ENCODE measurements around the gene CCDC159.
"Not testable (repeated sequence)": the region's sequence is repeated elsewhere in the genome, so short reads cannot be mapped to it uniquely, and the experiment has no call there.

CCDC159 gene

DNA sequence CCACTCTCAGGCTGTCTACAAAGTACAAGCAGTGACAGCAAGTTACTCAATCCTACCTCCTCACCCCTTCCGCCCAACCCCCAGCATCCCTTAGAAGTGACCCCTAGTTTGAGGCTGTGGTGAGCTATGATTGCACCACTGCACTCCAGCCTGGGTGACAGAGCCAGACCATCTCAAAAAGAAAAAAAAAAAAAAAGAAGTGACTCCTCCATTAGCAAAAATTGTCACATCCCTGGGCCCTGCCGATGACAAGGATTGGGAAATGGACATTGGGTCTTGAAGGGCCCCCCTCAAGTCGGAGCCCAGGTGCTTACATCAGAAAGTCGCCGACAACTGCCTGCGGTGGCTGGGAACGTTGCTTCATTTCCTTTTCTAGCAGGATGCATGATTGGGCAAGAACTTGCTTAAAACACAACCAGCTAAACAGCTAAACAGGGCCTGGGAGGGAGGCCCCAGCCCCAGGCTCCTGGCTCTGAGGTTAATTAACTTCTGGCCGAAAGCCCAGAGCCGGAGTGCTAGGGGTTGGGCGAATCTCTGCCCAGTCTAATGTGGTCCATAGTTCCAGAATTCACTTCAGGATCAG is 22.1 kb upstream of the CCDC159 start:
- Histone ChIP-seq H3K9me3 (ENCODE audit: control insufficient read depth in 2 of 2, low read length in 2 of 2) (no peaks in the 10 kb centered on the region), H3K27me3 (ENCODE audit: control insufficient read depth in 1 of 2, insufficient read depth in 2 of 2, low read length in 2 of 2) (no peaks in the 10 kb centered on the region), H3K36me3 (ENCODE audit: control insufficient read depth in 2 of 2, insufficient read depth in 2 of 2, low read length in 2 of 2) (peaks cover 0 to 8% of the 10 kb centered on the region in 2 donors), H3K4me3 (ENCODE audit: low read length in 2 of 2) (peak overlapping the region in 1 of 2 donors; percentile 44), H3K27ac (ENCODE audit: low read length) (peak overlapping the region; percentile 64), H3K4me1 (ENCODE audit: control insufficient read depth, insufficient read depth, low read length) (peaks cover 26% of the 10 kb centered on the region), H3K9ac (ENCODE audit: low read length in 2 of 2) (peak overlapping the region; percentile 5 to 58)

DNA sequence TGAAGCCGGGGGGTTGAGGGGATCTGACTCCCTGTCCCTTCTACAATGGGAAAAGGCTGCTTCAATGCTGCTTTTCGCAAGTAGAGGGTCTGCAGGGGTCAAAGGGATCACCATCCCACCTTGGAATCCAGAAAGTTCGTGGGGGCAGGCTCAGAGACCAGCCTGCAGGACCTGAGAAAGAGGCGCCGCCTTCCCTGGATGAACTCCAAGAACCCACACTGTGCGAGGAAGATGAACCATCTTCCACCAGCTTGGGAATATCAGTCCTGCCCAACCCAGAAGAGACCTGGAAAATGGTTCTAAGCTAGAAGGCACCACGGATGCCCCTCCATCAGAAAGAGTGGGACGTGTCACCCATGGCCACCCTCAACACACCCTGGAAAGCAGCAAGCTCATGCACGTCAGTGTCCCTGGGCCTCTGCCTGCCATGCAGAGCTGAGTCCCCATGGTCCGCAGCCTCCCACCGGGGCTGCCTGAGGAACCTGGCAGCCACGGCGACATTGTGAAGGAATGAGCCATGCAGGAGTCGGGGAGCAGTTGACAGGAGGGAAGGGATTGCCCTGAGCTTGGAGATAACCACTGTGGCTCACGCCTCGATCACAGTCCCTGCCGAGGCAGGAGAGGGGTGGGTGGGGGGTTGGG is 21.4 kb upstream of the CCDC159 start:
- peaks cover 0 to 9% of the 10 kb centered on the region in 2 donors for H3K36me3 ChIP-seq (ENCODE audit: control insufficient read depth in 2 of 2, insufficient read depth in 2 of 2, low read length in 2 of 2)
- H3K4me3 ChIP-seq (ENCODE audit: low read length in 2 of 2): peak overlapping the region in 1 of 2 donors; percentile 44
- peak overlapping the region in 1 of 2 donors; percentile 5 for H3K9ac ChIP-seq (ENCODE audit: low read length in 2 of 2)

DNA sequence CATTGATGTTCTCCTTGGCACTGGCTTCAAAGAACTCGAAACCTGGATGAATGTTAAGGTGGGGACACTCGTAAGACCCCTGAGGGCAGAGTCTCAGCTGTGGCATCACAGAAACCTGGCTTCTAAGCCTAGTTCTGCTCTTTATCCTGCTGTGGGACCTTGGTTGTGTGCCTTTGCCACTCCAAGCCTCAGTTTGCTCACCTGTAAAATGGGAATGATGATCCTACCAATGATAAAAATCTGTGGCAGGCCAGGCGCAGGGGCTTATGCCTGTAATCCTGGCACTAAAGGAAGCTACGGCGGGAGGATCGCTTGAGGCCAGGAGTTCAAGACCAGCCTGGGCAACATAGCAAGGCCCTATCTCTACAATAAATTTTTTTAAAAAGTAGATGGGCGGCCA is 20.8 kb upstream of the CCDC159 start:
- Histone ChIP-seq H3K36me3 (ENCODE audit: control insufficient read depth in 2 of 2, insufficient read depth in 2 of 2, low read length in 2 of 2) (peaks cover 0 to 13% of the 10 kb centered on the region in 2 donors), H3K27ac (ENCODE audit: low read length) (no peak overlapping the region)

More for the DNA sequence above, 21.4 kb upstream of the CCDC159 start:
- Histone ChIP-seq H3K27ac (ENCODE audit: low read length) (peak overlapping the region; percentile 64), H3K27me3 (ENCODE audit: control insufficient read depth in 1 of 2, insufficient read depth in 2 of 2, low read length in 2 of 2) (no peaks in the 10 kb centered on the region), H3K9me3 (ENCODE audit: control insufficient read depth in 2 of 2, low read length in 2 of 2) (no peaks in the 10 kb centered on the region), H3K4me1 (ENCODE audit: control insufficient read depth, insufficient read depth, low read length) (peaks cover 26% of the 10 kb centered on the region)

DNA sequence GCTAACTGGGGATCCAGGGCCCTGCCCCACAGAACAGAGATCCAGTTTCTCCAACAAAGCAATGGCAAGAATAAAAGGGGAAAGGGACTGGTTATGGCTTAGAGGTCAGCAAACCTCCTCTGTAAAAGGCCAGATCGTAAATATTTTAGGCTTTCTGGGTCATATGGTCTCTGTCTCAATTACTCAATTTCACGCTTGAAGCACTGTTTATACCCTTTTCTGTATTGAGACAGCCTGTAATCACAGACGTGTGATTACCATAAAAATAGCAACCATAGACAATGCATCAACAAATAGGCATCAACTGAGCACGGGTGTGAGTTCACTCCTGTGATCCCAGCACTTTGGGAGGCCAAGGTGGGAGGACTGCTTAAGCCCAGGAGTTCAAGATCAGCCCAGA is 16.2 kb upstream of the CCDC159 start:
- Histone ChIP-seq H3K27ac (ENCODE audit: low read length) (no peak overlapping the region), H3K4me3 (ENCODE audit: low read length in 2 of 2) (no peak overlapping the region), H3K9me3 (ENCODE audit: control insufficient read depth in 2 of 2, low read length in 2 of 2) (no peaks in the 10 kb centered on the region), H3K9ac (ENCODE audit: low read length in 2 of 2) (no peak overlapping the region), H3K27me3 (ENCODE audit: control insufficient read depth in 1 of 2, insufficient read depth in 2 of 2, low read length in 2 of 2) (no peaks in the 10 kb centered on the region), H3K36me3 (ENCODE audit: control insufficient read depth in 2 of 2, insufficient read depth in 2 of 2, low read length in 2 of 2) (peaks cover 9 to 27% of the 10 kb centered on the region in 2 donors), H3K4me1 (ENCODE audit: control insufficient read depth, insufficient read depth, low read length) (no peaks in the 10 kb centered on the region)

More for the DNA sequence above, 20.8 kb upstream of the CCDC159 start:
- H3K4me3 ChIP-seq (ENCODE audit: low read length in 2 of 2): no peak overlapping the region
- peaks cover 26% of the 10 kb centered on the region for H3K4me1 ChIP-seq (ENCODE audit: control insufficient read depth, insufficient read depth, low read length)
- no peaks in the 10 kb centered on the region for H3K27me3 ChIP-seq (ENCODE audit: control insufficient read depth in 1 of 2, insufficient read depth in 2 of 2, low read length in 2 of 2)
- no peaks in the 10 kb centered on the region for H3K9me3 ChIP-seq (ENCODE audit: control insufficient read depth in 2 of 2, low read length in 2 of 2)
- no peak overlapping the region for H3K9ac ChIP-seq (ENCODE audit: low read length in 2 of 2)

DNA sequence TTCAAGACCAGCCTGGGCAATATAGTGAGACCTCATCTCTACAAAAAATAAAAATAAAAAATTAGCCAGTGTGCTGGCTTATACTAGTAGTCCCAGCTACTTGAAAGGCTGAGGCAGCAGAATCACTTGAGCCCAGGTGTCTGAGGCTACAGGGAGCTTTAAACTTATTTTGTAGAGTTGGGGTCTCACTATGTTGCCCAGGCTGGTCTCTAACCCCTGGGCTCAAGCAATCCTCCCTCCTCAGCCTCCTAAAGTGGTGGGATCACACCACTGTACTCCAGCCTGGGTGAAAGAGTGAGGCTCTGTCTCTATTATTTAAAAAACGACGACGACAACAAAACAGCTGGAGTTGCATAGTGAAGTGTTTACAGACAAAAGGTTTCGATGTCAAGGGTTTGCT is 14.8 kb upstream of the CCDC159 start:
- Histone ChIP-seq H3K36me3 (ENCODE audit: control insufficient read depth in 2 of 2, insufficient read depth in 2 of 2, low read length in 2 of 2) (peaks cover 18 to 34% of the 10 kb centered on the region in 2 donors), H3K9ac (ENCODE audit: low read length in 2 of 2) (no peak overlapping the region), H3K27ac (ENCODE audit: low read length) (no peak overlapping the region), H3K4me1 (ENCODE audit: control insufficient read depth, insufficient read depth, low read length) (no peaks in the 10 kb centered on the region), H3K9me3 (ENCODE audit: control insufficient read depth in 2 of 2, low read length in 2 of 2) (no peaks in the 10 kb centered on the region), H3K4me3 (ENCODE audit: low read length in 2 of 2) (no peak overlapping the region), H3K27me3 (ENCODE audit: control insufficient read depth in 1 of 2, insufficient read depth in 2 of 2, low read length in 2 of 2) (no peaks in the 10 kb centered on the region)

DNA sequence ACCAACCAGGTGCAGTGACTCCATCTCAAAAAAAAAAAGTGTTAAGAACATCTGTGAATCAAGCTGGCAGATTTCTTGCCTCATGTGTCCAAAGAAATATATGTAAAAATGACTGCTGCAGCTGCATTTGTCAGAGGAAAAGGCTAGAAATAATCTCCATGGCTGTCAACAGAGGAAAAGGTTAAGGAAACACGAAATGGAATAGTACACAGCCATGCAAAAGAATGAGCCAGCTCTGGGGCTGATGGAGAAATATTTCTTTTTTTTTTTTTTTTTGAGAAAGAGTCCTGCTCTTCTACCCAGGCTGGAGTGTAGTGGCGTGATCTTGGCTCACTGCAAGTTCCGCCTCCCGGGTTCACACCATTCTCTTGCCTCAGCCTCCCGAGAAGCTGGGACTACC is 13.5 kb upstream of the CCDC159 start:
- H3K4me1 ChIP-seq (ENCODE audit: control insufficient read depth, insufficient read depth, low read length): no peaks in the 10 kb centered on the region
- peaks cover 18 to 34% of the 10 kb centered on the region in 2 donors for H3K36me3 ChIP-seq (ENCODE audit: control insufficient read depth in 2 of 2, insufficient read depth in 2 of 2, low read length in 2 of 2)
- H3K27me3 ChIP-seq (ENCODE audit: control insufficient read depth in 1 of 2, insufficient read depth in 2 of 2, low read length in 2 of 2): no peaks in the 10 kb centered on the region
- no peak overlapping the region for H3K9ac ChIP-seq (ENCODE audit: low read length in 2 of 2)
- no peak overlapping the region for H3K27ac ChIP-seq (ENCODE audit: low read length)
- H3K9me3 ChIP-seq (ENCODE audit: control insufficient read depth in 2 of 2, low read length in 2 of 2): no peaks in the 10 kb centered on the region
- no peak overlapping the region for H3K4me3 ChIP-seq (ENCODE audit: low read length in 2 of 2)

DNA sequence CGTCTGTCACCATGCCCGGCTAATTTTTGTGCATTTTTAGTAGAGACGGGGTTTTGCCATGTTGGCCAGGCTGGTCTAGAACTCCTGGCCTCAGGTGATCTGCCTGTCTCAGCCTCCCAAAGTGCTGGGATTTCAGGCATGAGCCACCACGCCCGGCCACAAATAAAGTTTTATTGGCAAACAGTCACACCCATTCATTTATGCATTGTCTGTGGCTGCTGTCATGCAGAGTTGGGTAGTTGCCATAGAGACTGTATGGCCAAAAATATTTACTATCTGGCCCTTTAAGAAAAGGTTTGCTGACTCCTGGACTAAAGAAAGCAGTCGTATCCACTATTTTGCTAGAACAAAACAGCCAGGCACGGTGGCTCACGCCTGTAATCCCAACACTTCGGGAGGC is 12.5 kb upstream of the CCDC159 start:
- H3K4me3 ChIP-seq (ENCODE audit: low read length in 2 of 2); H3K9ac ChIP-seq (ENCODE audit: low read length in 2 of 2); H3K9me3 ChIP-seq (ENCODE audit: control insufficient read depth in 2 of 2, low read length in 2 of 2); H3K4me1 ChIP-seq (ENCODE audit: control insufficient read depth, insufficient read depth, low read length); H3K27ac ChIP-seq (ENCODE audit: low read length); H3K27me3 ChIP-seq (ENCODE audit: control insufficient read depth in 1 of 2, insufficient read depth in 2 of 2, low read length in 2 of 2): not testable (repeated sequence)
- peaks cover 18 to 34% of the 10 kb centered on the region in 2 donors for H3K36me3 ChIP-seq (ENCODE audit: control insufficient read depth in 2 of 2, insufficient read depth in 2 of 2, low read length in 2 of 2)

DNA sequence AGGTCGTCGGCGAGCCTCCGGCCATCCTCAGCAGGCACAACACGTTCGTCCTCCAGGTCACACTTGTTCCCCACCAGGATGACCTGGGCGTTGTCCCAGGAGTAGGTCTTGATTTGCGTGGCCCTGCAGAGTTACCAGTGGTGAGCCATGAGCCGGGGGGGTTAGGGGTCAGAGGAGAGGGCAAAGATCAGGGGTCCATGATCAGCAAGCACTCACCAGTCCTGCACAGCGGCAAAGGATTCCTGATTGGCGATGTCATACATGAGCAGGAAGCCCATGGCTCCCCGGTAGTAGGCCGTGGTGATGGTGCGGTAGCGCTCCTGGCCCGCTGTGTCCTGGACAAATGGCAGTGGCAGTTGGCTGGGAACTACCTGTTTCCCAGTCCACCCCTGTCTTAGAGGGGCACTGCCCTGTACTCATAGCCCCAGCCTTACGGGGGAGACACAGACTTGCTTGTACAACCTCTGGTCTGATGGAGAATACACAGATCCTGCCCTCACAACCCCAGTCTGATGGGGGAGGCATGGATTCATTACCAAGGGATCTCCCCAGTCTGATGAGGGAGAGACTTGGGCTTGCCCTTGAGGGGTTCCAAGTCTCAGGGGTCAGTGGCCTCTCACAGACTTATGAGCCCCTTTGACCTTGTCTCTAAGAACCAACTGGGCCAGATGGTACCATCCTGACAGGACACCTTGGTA is 10.7 kb upstream of the CCDC159 start:
- no peak overlapping the region for H3K4me3 ChIP-seq (ENCODE audit: low read length in 2 of 2)
- H3K36me3 ChIP-seq (ENCODE audit: control insufficient read depth in 2 of 2, insufficient read depth in 2 of 2, low read length in 2 of 2): peaks cover 18 to 28% of the 10 kb centered on the region in 2 donors
- H3K9me3 ChIP-seq (ENCODE audit: control insufficient read depth in 2 of 2, low read length in 2 of 2): no peaks in the 10 kb centered on the region
- no peak overlapping the region for H3K9ac ChIP-seq (ENCODE audit: low read length in 2 of 2)
- H3K4me1 ChIP-seq (ENCODE audit: control insufficient read depth, insufficient read depth, low read length): peaks cover 14% of the 10 kb centered on the region
- H3K27me3 ChIP-seq (ENCODE audit: control insufficient read depth in 1 of 2, insufficient read depth in 2 of 2, low read length in 2 of 2): no peaks in the 10 kb centered on the region
- H3K27ac ChIP-seq (ENCODE audit: low read length): no peak overlapping the region

DNA sequence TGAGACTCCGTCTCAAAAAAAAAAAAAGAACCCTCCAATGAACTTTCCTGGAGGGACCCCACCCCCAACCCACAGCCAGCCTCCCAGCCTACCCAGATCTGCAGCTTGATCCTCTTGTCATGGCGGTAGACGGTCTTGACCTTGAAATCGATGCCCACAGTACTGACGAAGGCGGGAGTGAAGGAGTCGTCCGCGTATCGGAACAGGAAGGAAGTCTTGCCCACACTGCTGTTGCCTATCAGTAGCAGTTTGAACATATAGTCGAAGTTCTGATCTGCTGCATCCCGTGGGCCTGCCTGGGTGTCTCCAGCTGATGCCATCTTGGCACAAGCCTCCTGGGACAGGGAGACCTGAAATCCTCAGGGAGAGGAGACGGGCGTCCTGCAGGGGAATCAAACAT is 9.2 kb upstream of the CCDC159 start:
- H3K27me3 ChIP-seq (ENCODE audit: control insufficient read depth in 1 of 2, insufficient read depth in 2 of 2, low read length in 2 of 2): no peaks in the 10 kb centered on the region
- no peak overlapping the region for H3K9ac ChIP-seq (ENCODE audit: low read length in 2 of 2)
- H3K27ac ChIP-seq (ENCODE audit: low read length): no peak overlapping the region
- H3K36me3 ChIP-seq (ENCODE audit: control insufficient read depth in 2 of 2, insufficient read depth in 2 of 2, low read length in 2 of 2): peaks cover 18 to 33% of the 10 kb centered on the region in 2 donors
- H3K4me3 ChIP-seq (ENCODE audit: low read length in 2 of 2): no peak overlapping the region
- peaks cover 14% of the 10 kb centered on the region for H3K4me1 ChIP-seq (ENCODE audit: control insufficient read depth, insufficient read depth, low read length)
- no peaks in the 10 kb centered on the region for H3K9me3 ChIP-seq (ENCODE audit: control insufficient read depth in 2 of 2, low read length in 2 of 2)

DNA sequence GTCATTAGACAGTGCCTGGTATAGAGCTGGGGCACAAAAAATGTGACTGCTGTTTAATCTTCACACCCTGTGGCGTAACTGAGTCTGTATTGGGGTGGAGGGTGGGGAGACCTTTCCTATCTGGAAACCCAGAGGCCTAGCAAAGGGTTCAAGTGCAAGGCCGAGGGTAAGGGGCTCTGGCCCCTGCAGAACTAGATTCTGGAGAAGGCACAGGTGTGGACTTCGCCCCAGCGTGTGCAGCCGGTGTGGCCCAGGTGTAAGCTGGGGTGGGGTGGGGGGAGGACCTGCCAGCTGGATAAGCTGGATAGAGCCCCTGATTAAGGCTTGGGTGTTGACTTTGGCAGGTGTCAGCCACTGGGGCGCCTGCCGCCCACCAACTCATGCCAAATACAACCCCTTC is 8.2 kb upstream of the CCDC159 start:
- Histone ChIP-seq H3K36me3 (ENCODE audit: control insufficient read depth in 2 of 2, insufficient read depth in 2 of 2, low read length in 2 of 2) (peaks cover 18 to 38% of the 10 kb centered on the region in 2 donors), H3K27ac (ENCODE audit: low read length) (peak overlapping the region; percentile 58), H3K9ac (ENCODE audit: low read length in 2 of 2) (no peak overlapping the region), H3K27me3 (ENCODE audit: control insufficient read depth in 1 of 2, insufficient read depth in 2 of 2, low read length in 2 of 2) (no peaks in the 10 kb centered on the region), H3K4me1 (ENCODE audit: control insufficient read depth, insufficient read depth, low read length) (peaks cover 14% of the 10 kb centered on the region), H3K9me3 (ENCODE audit: control insufficient read depth in 2 of 2, low read length in 2 of 2) (no peaks in the 10 kb centered on the region), H3K4me3 (ENCODE audit: low read length in 2 of 2) (peak overlapping the region; percentile 35 to 80)

Measured in stomach smooth muscle (tissue), 2 donors.